HEK293T (cell line): ENCODE data around the gene MGRN1.

ENCODE experiments used
- BHLHE40 ChIP-seq: fragments of 450-650 bp; IDR thresholded peaks from 2 replicates; pipeline ENCODE4 v1.6.1; 2016; ENCODE audit warnings: mild to moderate bottlenecking, moderate library complexity, borderline replicate concordance
- FOXM1 ChIP-seq: fragments of 450-650 bp; IDR thresholded peaks from 2 replicates; pipeline ENCODE4 v1.6.1; 2017; ENCODE audit warnings: mild to moderate bottlenecking, borderline replicate concordance
- PKNOX1 ChIP-seq: fragments of 450-650 bp; IDR thresholded peaks from 2 replicates; pipeline ENCODE4 v1.6.1; 2016
- SP1 ChIP-seq: fragments of 450-650 bp; IDR thresholded peaks from 2 replicates; pipeline ENCODE4 v1.6.1; 2017
- TARDBP ChIP-seq: fragments of 450-650 bp; IDR thresholded peaks from 2 replicates; pipeline ENCODE4 v1.6.1; 2016

- TF ChIP-seq SP1 (no peak), PKNOX1 (no peak), FOXM1 (no peak), TARDBP (no peak), BHLHE40 (no peak)
Measured at GRCh38 chr16:4700380-4700996, 75.9 kb downstream of the MGRN1 start.
